Neural progenitor cell (in vitro differentiated cells): Measurements from ENCODE around the gene ITPR2.

Experiments used
- EZH2 ChIP-seq: fragments of 200-600 bp; sonication (generic); IDR thresholded peaks from 2 replicates; pipeline ENCODE4 v1.6.1; 2017; ENCODE audit warnings: antibody characterized with exemption, mild to moderate bottlenecking, moderate library complexity
- TF ChIP-seq, protein P1 (sequence below): fragments of 200-600 bp; sonication (generic); IDR thresholded peaks from 2 replicates; pipeline ENCODE4 v1.5.1; 2017; ENCODE audit warnings: antibody characterized with exemption, mild to moderate bottlenecking

DNA sequence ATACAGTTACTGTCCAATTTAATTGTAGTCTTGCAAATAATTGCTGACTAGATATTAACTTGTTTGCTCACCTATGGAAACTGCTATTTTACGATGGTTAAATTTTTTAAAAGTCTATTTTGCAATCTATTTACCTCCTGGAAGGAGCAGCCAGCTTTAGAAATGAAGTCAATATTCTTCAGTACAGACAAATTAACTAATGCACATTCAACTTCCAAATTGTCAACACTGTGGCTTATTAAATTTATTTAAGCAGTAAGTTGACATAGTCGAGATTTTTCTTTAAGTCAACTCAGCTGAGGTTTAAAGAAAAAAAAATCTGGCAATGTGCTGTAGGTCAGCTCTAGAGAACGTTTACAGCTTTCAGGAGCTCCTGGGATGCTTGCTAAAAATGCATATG lies 416.4 kb downstream of the ITPR2 start:
- TF ChIP-seq, protein P1, sequence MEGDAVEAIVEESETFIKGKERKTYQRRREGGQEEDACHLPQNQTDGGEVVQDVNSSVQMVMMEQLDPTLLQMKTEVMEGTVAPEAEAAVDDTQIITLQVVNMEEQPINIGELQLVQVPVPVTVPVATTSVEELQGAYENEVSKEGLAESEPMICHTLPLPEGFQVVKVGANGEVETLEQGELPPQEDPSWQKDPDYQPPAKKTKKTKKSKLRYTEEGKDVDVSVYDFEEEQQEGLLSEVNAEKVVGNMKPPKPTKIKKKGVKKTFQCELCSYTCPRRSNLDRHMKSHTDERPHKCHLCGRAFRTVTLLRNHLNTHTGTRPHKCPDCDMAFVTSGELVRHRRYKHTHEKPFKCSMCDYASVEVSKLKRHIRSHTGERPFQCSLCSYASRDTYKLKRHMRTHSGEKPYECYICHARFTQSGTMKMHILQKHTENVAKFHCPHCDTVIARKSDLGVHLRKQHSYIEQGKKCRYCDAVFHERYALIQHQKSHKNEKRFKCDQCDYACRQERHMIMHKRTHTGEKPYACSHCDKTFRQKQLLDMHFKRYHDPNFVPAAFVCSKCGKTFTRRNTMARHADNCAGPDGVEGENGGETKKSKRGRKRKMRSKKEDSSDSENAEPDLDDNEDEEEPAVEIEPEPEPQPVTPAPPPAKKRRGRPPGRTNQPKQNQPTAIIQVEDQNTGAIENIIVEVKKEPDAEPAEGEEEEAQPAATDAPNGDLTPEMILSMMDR: no peak
- TF ChIP-seq EZH2: no peak
